Right cardiac atrium (tissue), 5 donors: Measurements from ENCODE around the gene NUP160. TPM values are rescaled to one million over a fixed set of nuclear protein-coding genes. Genes with fewer than 3 reads are reported as not detected.
"Not testable (repeated sequence)": the region's sequence is repeated elsewhere in the genome, so short reads cannot be mapped to it uniquely, and the experiment has no call there.

Experiments used
- ATAC-seq, 2 donors: fragments of 200-7000 bp; cut with Tn5 transposase; one replicate each; pipeline versions ENCODE4 v1.8.0 to v1.9.1; 2020; ENCODE audit warnings: moderate library complexity in 2 of 2, mild to moderate bottlenecking in 1 of 2
- DNase-seq, 3 donors: peaks; one replicate each; pipeline ENCODE4 v3.0.0-alpha.2; 2020
- H3K27ac ChIP-seq: one replicate; pipeline ENCODE4 v1.5.1; 2013; ENCODE audit warnings: mild to moderate bottlenecking, low read length, control low read depth, moderate library complexity
- H3K27me3 ChIP-seq: one replicate; pipeline ENCODE4 v1.6.1; 2013; ENCODE audit not compliant: control insufficient read depth, insufficient read depth
- H3K4me1 ChIP-seq: one replicate; pipeline ENCODE4 v1.6.1; 2013; ENCODE audit warnings: low read length; ENCODE audit not compliant: control insufficient read depth, insufficient read depth
- H3K4me3 ChIP-seq: one replicate; pipeline ENCODE4 v1.5.1; 2013; ENCODE audit warnings: low read length, control low read depth
- H3K9me3 ChIP-seq: one replicate; pipeline ENCODE4 v1.6.1; 2013; ENCODE audit warnings: low read length; ENCODE audit not compliant: control insufficient read depth
- WGBS: extraction: QIAGEN DNeasy Blood & Tissue Kit; methylation state at CpG from one replicate; pipeline ENCODE4 v1.1.7; 2013; 5-methylcytosine and 5-hydroxymethylcytosine counted together
- intact Hi-C, 4 donors: fragments of 100-400 bp; cut with DNase I; formaldehyde crosslinking; loops; one replicate each; pipeline versions ENCODE4 v1.11.0 to v1.14.0; 2022 to 2023
- polyA plus RNA-seq: library from polyadenylated mRNA; stranded (reverse); fragments of 200-250 nt; gene quantifications from one replicate; pipeline ENCODE4 v1.2.3, GENCODE V29; 2013
- total RNA-seq, 4 donors: library from RNA; stranded (reverse); fragmentation: NEBNext Ultra II Directional; extraction: Animal tissue kit (Norgen Biotek cat#: 25700); gene quantifications; one replicate each; pipeline ENCODE4 v1.2.1, GENCODE V29; 2021
- donor health status: healthy with polysubstance abuse.
- donor health status: DM: no; HTN: yes; CAD: no.
- donor health status: DM: no; HTN: no; CAD: no.
- donor health status: DM: no; HTN: yes; CAD: no; lungs with severe emphysema.
- donor health status: DM: yes; HTN: yes; CAD: no.

Gene NUP160
- total and polyA plus RNA-seq, 5 donors, result 8.1 to 18.4 (median 15.0) TPM

- not testable (repeated sequence) for H3K9me3 ChIP-seq, ATAC-seq, H3K4me1 ChIP-seq, H3K27ac ChIP-seq, H3K4me3 ChIP-seq, H3K27me3 ChIP-seq
- 86% methylated on average over 11 of the region's 11 CpGs for WGBS
- DNase-seq, result peak in 1 of 3 donors; percentile 76
- intact Hi-C loops, result loop anchor here in 1 of 4 donors (10.0 kb wide), 1 partner anchor 46 kb away; no protein-coding TSS in a partner anchor
These were observed 88.9 kb downstream of the NUP160 start for GRCh38 chr11:47759291-47759690.

GRCh38 chr11:47756208-47756607, 91.9 kb downstream of the NUP160 start:
- DNase-seq (no peak), ATAC-seq (no peak)
- H3K9me3 ChIP-seq, result no peaks in the 10 kb centered on the region
- H3K4me3 ChIP-seq, result no peak overlapping the region
- no peaks in the 10 kb centered on the region for H3K27me3 ChIP-seq
- H3K27ac ChIP-seq, result no peak overlapping the region
- intact Hi-C loops, result loop anchor here in 1 of 4 donors (10.0 kb wide), 1 partner anchor 49 kb away; no protein-coding TSS in a partner anchor
- no peaks in the 10 kb centered on the region for H3K4me1 ChIP-seq
- 96% methylated on average over 4 of the region's 4 CpGs for WGBS

GRCh38 chr11:47750725-47751124, 97.4 kb downstream of the NUP160 start:
- no peak overlapping the region for H3K27ac ChIP-seq
- H3K4me1 ChIP-seq, result no peaks in the 10 kb centered on the region
- no peaks in the 10 kb centered on the region for H3K27me3 ChIP-seq
- DNase-seq (no peak), ATAC-seq (no peak)
- intact Hi-C loops, result loop anchor here in 1 of 4 donors (10.0 kb wide), 1 partner anchor 54 kb away; no protein-coding TSS in a partner anchor
- no peaks in the 10 kb centered on the region for H3K9me3 ChIP-seq
- WGBS, result 86% methylated on average over 5 of the region's 5 CpGs
- no peak overlapping the region for H3K4me3 ChIP-seq

- H3K4me1 ChIP-seq, H3K4me3 ChIP-seq, ATAC-seq, DNase-seq, H3K27me3 ChIP-seq, H3K27ac ChIP-seq, H3K9me3 ChIP-seq, intact Hi-C loops: not testable (repeated sequence)
- 94% methylated on average over 7 of the region's 7 CpGs for WGBS
These were observed 105.7 kb downstream of the NUP160 start for GRCh38 chr11:47742494-47742893.

GRCh38 chr11:47737817-47738216, 110.3 kb downstream of the NUP160 start:
- not testable (repeated sequence) for H3K9me3 ChIP-seq, DNase-seq, ATAC-seq, H3K27ac ChIP-seq, H3K27me3 ChIP-seq, H3K4me1 ChIP-seq, H3K4me3 ChIP-seq
- 68% methylated on average over 7 of the region's 7 CpGs for WGBS
- intact Hi-C loops, result loop anchor here in 1 of 4 donors (10.0 kb wide), 1 partner anchor 107 kb away; the partner anchor contains the start of gene NUP160

- Histone ChIP-seq H3K27ac (no peak overlapping the region), H3K4me1 (no peaks in the 10 kb centered on the region), H3K9me3 (no peaks in the 10 kb centered on the region), H3K27me3 (no peaks in the 10 kb centered on the region), H3K4me3 (no peak overlapping the region)
- WGBS, result 85% methylated on average over 10 of the region's 10 CpGs
- ATAC-seq, result no peak
- peak in 1 of 3 donors; percentile 4 for DNase-seq
- intact Hi-C loops, result loop anchor here in 1 of 4 donors (10.0 kb wide), 1 partner anchor 113 kb away; the partner anchor contains the start of gene NUP160
These were observed 115.9 kb downstream of the NUP160 start for GRCh38 chr11:47732271-47732670.

GRCh38 chr11:47731475-47731874, 116.7 kb downstream of the NUP160 start:
- H3K9me3 ChIP-seq, result no peaks in the 10 kb centered on the region
- intact Hi-C loops, result loop anchor here in 1 of 4 donors (10.0 kb wide), 1 partner anchor 113 kb away; the partner anchor contains the start of gene NUP160
- WGBS, result 81% methylated on average over 6 of the region's 6 CpGs

More at GRCh38 chr11:47731475-47731874, 116.7 kb downstream of the NUP160 start:
- H3K27ac ChIP-seq, result no peak overlapping the region
- DNase-seq (no peak), ATAC-seq (no peak)
- no peaks in the 10 kb centered on the region for H3K4me1 ChIP-seq
- no peak overlapping the region for H3K4me3 ChIP-seq
- H3K27me3 ChIP-seq, result no peaks in the 10 kb centered on the region

Other genes with a start within 250 kb of the NUP160 start
- gene MTCH2, start 205.8 kb downstream of the NUP160 start, total RNA-seq, result 10 to 100 TPM; 68.4 to 78.6 (median 74.1) TPM
- 43.9 TPM for gene MTCH2, start 205.8 kb downstream of the NUP160 start, polyA plus RNA-seq
- under 1 TPM; 0.18 to 0.47 (median 0.43) TPM for gene AGBL2, start 133.0 kb downstream of the NUP160 start, total RNA-seq
- 0.38 TPM for gene AGBL2, start 133.0 kb downstream of the NUP160 start, polyA plus RNA-seq
- gene FNBP4, start 81.0 kb downstream of the NUP160 start, total RNA-seq, result 10 to 100 TPM; 36.2 to 49.0 (median 39.2) TPM
- gene FNBP4, start 81.0 kb downstream of the NUP160 start, polyA plus RNA-seq, result 23.5 TPM
- 1 to 10 TPM; 6.0 to 8.7 (median 7.0) TPM for gene PTPRJ, start 132.2 kb upstream of the NUP160 start, total RNA-seq
- 1.8 TPM for gene PTPRJ, start 132.2 kb upstream of the NUP160 start, polyA plus RNA-seq